SK-N-SH (cell line): Measurements from ENCODE around the gene YPEL1. TPM values are rescaled to one million over a fixed set of nuclear protein-coding genes. Genes with fewer than 3 reads are reported as not detected.

Experiments used
- CTCF ChIA-PET: fragments of 300-600, 350-600 bp; formaldehyde crosslinking; extraction: SDS; loops from one replicate; lab custom pipeline; 2021; lab: Yijun Ruan, JAX
- POLR2A ChIA-PET: fragments of 350-600 bp; sonication (Branson Sonifier 250); formaldehyde crosslinking; extraction: SDS; loops from one replicate; lab custom pipeline; 2020; ENCODE audit warnings: antibody characterized with exemption, inconsistent platforms; lab: Yijun Ruan, JAX
- DNase-seq: peaks from one replicate; pipeline ENCODE4 v3.0.0; 2012
- H2AFZ ChIP-seq: fragments of 200-600 bp; sonication (generic); 2 replicates; pipeline ENCODE4 v1.8.1; 2016; ENCODE audit warnings: antibody characterized with exemption, mild to moderate bottlenecking, low read depth
- H3F3A ChIP-seq: fragments of 200-600 bp; sonication (generic); replicated peaks from 2 replicates; pipeline ENCODE3; 2016; ENCODE audit warnings: antibody characterized with exemption, mild to moderate bottlenecking; ENCODE audit not compliant: insufficient read depth
- H3K27ac ChIP-seq, 2 experiments: fragments of 200-500 bp in 1 of 2; fragments of 200-600 bp in 1 of 2; sonication (Bioruptor generic) in 1 of 2; sonication (generic), shearing (Covaris generic) in 1 of 2; 2 replicates each; pipeline versions ENCODE4 v1.5.1 to v1.6.1; 2014 to 2016; ENCODE audit warnings: low read depth in 2 of 2, inconsistent platforms in 1 of 2, low read length in 1 of 2, mild to moderate bottlenecking in 1 of 2, mixed read lengths in 1 of 2
- H3K27me3 ChIP-seq: fragments of 200-600 bp; sonication (generic), shearing (Covaris generic); 2 replicates; pipeline ENCODE4 v1.6.1; 2016; ENCODE audit warnings: mixed run types; ENCODE audit not compliant: insufficient read depth
- H3K36me3 ChIP-seq, 2 experiments: fragments of 200-500 bp in 1 of 2; fragments of 200-600 bp in 1 of 2; sonication (Bioruptor generic) in 1 of 2; sonication (generic) in 1 of 2; replicated peaks in 1 of 2; 2 replicates each; pipeline versions ENCODE3 to v1.5.1; 2014 to 2016; ENCODE audit warnings: low read length in 1 of 2, mild to moderate bottlenecking in 1 of 2; ENCODE audit not compliant: insufficient read depth in 2 of 2, control insufficient read depth in 1 of 2
- H3K4me1 ChIP-seq, 2 experiments: fragments of 200-500 bp in 1 of 2; fragments of 200-600 bp in 1 of 2; sonication (Bioruptor generic) in 1 of 2; sonication (generic), shearing (Covaris generic) in 1 of 2; 2 replicates each; pipeline versions ENCODE4 v1.5.1 to v1.6.1; 2014 to 2016; ENCODE audit warnings: low read depth in 1 of 2, low read length in 1 of 2, mixed run types in 1 of 2; ENCODE audit not compliant: insufficient read depth in 2 of 2, control insufficient read depth in 1 of 2
- H3K4me2 ChIP-seq: fragments of 200-600 bp; sonication (generic), shearing (Covaris generic); 2 replicates; pipeline ENCODE4 v1.6.1; 2017; ENCODE audit warnings: mixed run types
- H3K4me3 ChIP-seq, 2 experiments: fragments of 200-500 bp in 1 of 2; fragments of 200-600 bp in 1 of 2; sonication (Bioruptor generic) in 1 of 2; sonication (generic), shearing (Covaris generic) in 1 of 2; 2 replicates each; pipeline versions ENCODE4 v1.5.1 to v1.8.1; 2014 to 2016; ENCODE audit warnings: low read depth in 2 of 2, inconsistent platforms in 1 of 2, low read length in 1 of 2, mild to moderate bottlenecking in 1 of 2, mixed read lengths in 1 of 2, moderate library complexity in 1 of 2
- H3K79me2 ChIP-seq: fragments of 200-600 bp; sonication (generic); 2 replicates; pipeline ENCODE4 v1.8.1; 2017; ENCODE audit warnings: mild to moderate bottlenecking; ENCODE audit not compliant: insufficient read depth
- H3K9ac ChIP-seq: fragments of 200-600 bp; sonication (generic); 2 replicates; pipeline ENCODE4 v1.6.1; 2017; ENCODE audit warnings: mixed run types
- H3K9me2 ChIP-seq: fragments of 200-600 bp; sonication (generic); 2 replicates; pipeline ENCODE4 v1.6.1; 2017; ENCODE audit warnings: mixed run types
- H3K9me3 ChIP-seq: fragments of 200-600 bp; sonication (generic); 2 replicates; pipeline ENCODE4 v1.6.1; 2017; ENCODE audit warnings: mixed run types, mild to moderate bottlenecking, moderate library complexity
- H4K20me1 ChIP-seq: fragments of 200-600 bp; sonication (generic); 2 replicates; pipeline ENCODE4 v1.6.1; 2017; ENCODE audit warnings: mild to moderate bottlenecking, mixed run types; ENCODE audit not compliant: insufficient read depth
- CTCF ChIP-seq: fragments of 200-600 bp; sonication (generic); IDR thresholded peaks from 2 replicates; pipeline ENCODE4 v1.6.1; 2017; ENCODE audit warnings: antibody characterized with exemption, mild to moderate bottlenecking, moderate library complexity
- ELF1 ChIP-seq: IDR thresholded peaks from 2 replicates; pipeline ENCODE4 v1.4.0; 2012
- EP300 ChIP-seq, 2 experiments: IDR thresholded peaks; 2 replicates each; pipeline versions ENCODE4 v1.4.0 to v1.6.1; 2012; ENCODE audit warnings: borderline replicate concordance in 1 of 2, low read depth in 1 of 2, low read length in 1 of 2
- EZH2phosphoT487 ChIP-seq: fragments of 200-600 bp; sonication (generic); IDR thresholded peaks from 2 replicates; pipeline ENCODE4 v1.6.1; 2017; ENCODE audit warnings: low read depth, mixed run types, mild to moderate bottlenecking, antibody characterized with exemption, moderate library complexity, borderline replicate concordance
- FOXJ3 ChIP-seq: sonication (generic); formaldehyde crosslinking; IDR thresholded peaks from 2 replicates; pipeline ENCODE4 v1.5.1; 2020; ENCODE audit warnings: mild to moderate bottlenecking, missing genetic modification reagents
- FOXM1 ChIP-seq: IDR thresholded peaks from 2 replicates; pipeline ENCODE4 v1.4.0; 2012; ENCODE audit warnings: low read depth, mild to moderate bottlenecking
- GABPA ChIP-seq: IDR thresholded peaks from 2 replicates; pipeline ENCODE4 v1.4.0; 2012; ENCODE audit warnings: low read depth, mild to moderate bottlenecking
- JUND ChIP-seq: IDR thresholded peaks from 2 replicates; pipeline ENCODE4 v1.4.0; 2012
- MAX ChIP-seq: IDR thresholded peaks from 2 replicates; pipeline ENCODE4 v1.4.0; 2012; ENCODE audit warnings: low read depth
- MEF2A ChIP-seq: IDR thresholded peaks from 2 replicates; pipeline ENCODE4 v1.4.0; 2012; ENCODE audit warnings: low read depth, borderline replicate concordance
- NFIC ChIP-seq: IDR thresholded peaks from 2 replicates; pipeline ENCODE4 v1.4.0; 2012; ENCODE audit warnings: borderline replicate concordance
- RCOR1 ChIP-seq: fragments of 150-350 bp; IDR thresholded peaks from 2 replicates; pipeline ENCODE4 v1.6.1; 2017; ENCODE audit warnings: antibody characterized with exemption, low read length
- REST ChIP-seq: IDR thresholded peaks from 2 replicates; pipeline ENCODE4 v1.6.1; 2012; ENCODE audit warnings: mild to moderate bottlenecking, low read depth, low read length, moderate library complexity
- SMC3 ChIP-seq: IDR thresholded peaks from 2 replicates; pipeline ENCODE4 v1.6.1; 2012; ENCODE audit warnings: low read depth, low read length, improper control_type of control experiment
- TEAD4 ChIP-seq: IDR thresholded peaks from 2 replicates; pipeline ENCODE4 v1.4.0; 2012; ENCODE audit warnings: mild to moderate bottlenecking, borderline replicate concordance; ENCODE audit not compliant: insufficient read depth
- USF1 ChIP-seq: IDR thresholded peaks from 2 replicates; pipeline ENCODE4 v1.4.0; 2012; ENCODE audit warnings: low read depth, borderline replicate concordance
- USF2 ChIP-seq: fragments of 150-350 bp; IDR thresholded peaks from 2 replicates; pipeline ENCODE4 v1.6.1; 2017; ENCODE audit warnings: antibody characterized with exemption, low read length, low read depth, borderline replicate concordance
- YY1 ChIP-seq: IDR thresholded peaks from 2 replicates; pipeline ENCODE4 v1.4.0; 2012; ENCODE audit warnings: low read depth, mild to moderate bottlenecking
- WGBS: methylation state at CpG from one replicate; pipeline ENCODE4 v1.1.6; 2017; ENCODE audit warnings: low lambda C conversion rate; 5-methylcytosine and 5-hydroxymethylcytosine counted together
- polyA plus RNA-seq, 3 experiments: library from polyadenylated mRNA; depleted of rRNA; stranded (reverse); fragments of >200 nt; gene quantifications; 2 replicates each; pipeline ENCODE4 v1.2.3, GENCODE V29; 2012

The YPEL1 gene
- polyA plus RNA-seq, 1 of the 3 experiments (the other 2 are of a cell fraction): 2.4 TPM

GRCh38 chr22:21686193-21686608, 49.4 kb downstream of the YPEL1 start:
- Histone ChIP-seq H3K27ac (no peak overlapping the region), H3K4me1 (no peaks in the 10 kb centered on the region; a peak in 1 of 4 replicates), H3K4me2 (no peak overlapping the region), H4K20me1 (no peaks in the 10 kb centered on the region), H3K9me2 (no peaks in the 10 kb centered on the region), H3K27me3 (no peaks in the 10 kb centered on the region), H2AFZ (no peak overlapping the region), H3K79me2 (no peaks in the 10 kb centered on the region), H3K9ac (no peak overlapping the region), H3K4me3 (no peak overlapping the region), H3F3A (no peaks in the 10 kb centered on the region), H3K9me3 (no peaks in the 10 kb centered on the region), H3K36me3 (peaks cover 0 to 54% of the 10 kb centered on the region in 2 experiments)
- CTCF ChIA-PET: no interaction called here
- POLR2A ChIA-PET: interaction anchor here (1.0 kb wide), 1 partner anchor 12 kb away, joined by 3 read pairs; no protein-coding TSS in a partner anchor
- TF ChIP-seq NFIC (no peak), FOXM1 (no peak), MEF2A (no peak), JUND (no peak), TEAD4 (no peak), GABPA (no peak), SMC3 (no peak), USF2 (no peak), EP300 (IDR thresholded peaks at IDR 0.05; ENCODE audit: borderline replicate concordance in 1 of 2, low read depth in 1 of 2, low read length in 1 of 2) (no peak), MAX (no peak), YY1 (no peak), EZH2phosphoT487 (no peak), FOXJ3 (CRISPR knock-in tag) (no peak)
- 95% methylated on average over 6 of the region's 8 CpGs for WGBS
- no peak for DNase-seq

GRCh38 chr22:21685164-21685513, 50.5 kb downstream of the YPEL1 start:
- Histone ChIP-seq H3K9me2 (no peaks in the 10 kb centered on the region), H3K4me2 (no peak overlapping the region), H3K9ac (no peak overlapping the region), H2AFZ (no peak overlapping the region), H4K20me1 (no peaks in the 10 kb centered on the region), H3K79me2 (no peaks in the 10 kb centered on the region), H3K4me3 (no peak overlapping the region), H3K4me1 (no peaks in the 10 kb centered on the region; a peak in 1 of 4 replicates), H3K36me3 (peaks cover 0 to 54% of the 10 kb centered on the region in 2 experiments), H3F3A (no peaks in the 10 kb centered on the region), H3K27me3 (no peaks in the 10 kb centered on the region), H3K9me3 (no peaks in the 10 kb centered on the region), H3K27ac (no peak overlapping the region)
- no peak for DNase-seq
- ChIA-PET POLR2A (interaction anchor here (1.0 kb wide), 1 partner anchor 13 kb away, joined by 3 read pairs; no protein-coding TSS in a partner anchor), CTCF (interaction anchor here (0.6 to 1.3 kb wide), 2 partner anchors 253 to 1198 kb away, joined by 3 to 5 read pairs; no protein-coding TSS in a partner anchor)
- 93% methylated on average over 5 of the region's 8 CpGs for WGBS
- TF ChIP-seq MAX: no peak
- no peak for TF ChIP-seq RCOR1
- TF ChIP-seq USF1: no peak
- TF ChIP-seq JUND: no peak
- no peak for TF ChIP-seq EZH2phosphoT487
- TF ChIP-seq SMC3: no peak
- no peak for TF ChIP-seq ELF1
- no peak for TF ChIP-seq CTCF
- no peak for TF ChIP-seq REST
